ENCODE measurements around the gene ETHE1.
"Not testable (repeated sequence)": the region's sequence is repeated elsewhere in the genome, so short reads cannot be mapped to it uniquely, and the experiment has no call there.

The ETHE1 gene

GRCh38 chr19:43562226-43562697 is 35.3 kb upstream of the ETHE1 start:
- no peaks in the 10 kb centered on the region for H3K27me3 ChIP-seq (ENCODE audit: control insufficient read depth, insufficient read depth, low read length)
- peak overlapping the region; percentile 36 for H3K27ac ChIP-seq (ENCODE audit: low read depth, low read length)
- H3K4me3 ChIP-seq (ENCODE audit: low read length), result peak overlapping the region; percentile 40
- peaks cover 5% of the 10 kb centered on the region for H3K36me3 ChIP-seq (ENCODE audit: control insufficient read depth, insufficient read depth, low read length)
- no peaks in the 10 kb centered on the region for H3K4me1 ChIP-seq (ENCODE audit: control insufficient read depth, insufficient read depth, low read length)
- no peak overlapping the region for H3K9ac ChIP-seq (ENCODE audit: low read length)

DNA sequence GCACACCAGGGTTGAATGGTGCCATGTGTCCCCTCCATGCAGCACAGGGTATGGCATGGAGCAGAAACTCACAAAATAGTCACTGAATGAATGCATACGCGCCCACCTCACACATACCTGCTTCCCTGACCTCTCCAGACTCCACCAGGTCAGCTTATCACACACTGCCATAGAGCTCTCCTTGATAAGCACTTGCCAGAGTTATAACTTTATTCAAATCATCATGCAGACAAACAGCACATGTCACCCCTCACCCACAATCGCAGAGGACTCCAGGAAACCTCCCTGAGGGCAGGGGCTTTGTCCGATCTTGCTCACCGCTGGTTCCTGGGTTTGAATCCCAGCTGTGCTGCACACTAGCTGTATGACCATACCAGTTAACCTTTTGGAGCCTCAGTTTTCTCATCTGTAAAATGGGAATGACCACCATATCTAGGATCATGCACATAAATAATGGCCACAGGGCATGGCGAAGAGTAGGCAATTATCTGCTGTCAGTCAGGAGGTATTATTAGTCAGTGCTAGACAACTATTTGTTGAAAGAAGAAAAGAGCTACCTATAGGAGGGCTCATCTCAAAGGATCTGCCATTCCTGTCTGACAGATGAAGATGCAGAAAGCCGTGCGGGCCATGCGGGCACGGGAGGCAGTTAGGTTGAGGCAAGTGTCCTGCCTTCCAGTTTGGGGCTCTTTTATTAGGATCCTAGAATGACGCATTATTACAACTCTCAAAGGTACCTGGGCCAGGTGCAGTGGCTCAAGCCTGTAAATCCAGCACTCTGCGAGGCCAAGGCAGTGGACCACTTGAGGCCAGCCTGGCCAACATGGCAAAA is 34.4 kb upstream of the ETHE1 start:
- Histone ChIP-seq H3K27me3 (ENCODE audit: control insufficient read depth, insufficient read depth, low read length) (no peaks in the 10 kb centered on the region), H3K4me1 (ENCODE audit: control insufficient read depth, insufficient read depth, low read length) (no peaks in the 10 kb centered on the region), H3K36me3 (ENCODE audit: control insufficient read depth, insufficient read depth, low read length) (peaks cover 5% of the 10 kb centered on the region), H3K9ac (ENCODE audit: low read length) (no peak overlapping the region), H3K4me3 (ENCODE audit: low read length) (no peak overlapping the region), H3K27ac (ENCODE audit: low read depth, low read length) (no peak overlapping the region)

- Histone ChIP-seq H3K36me3 (ENCODE audit: control insufficient read depth, insufficient read depth, low read length) (peaks cover 5% of the 10 kb centered on the region), H3K27me3 (ENCODE audit: control insufficient read depth, insufficient read depth, low read length) (no peaks in the 10 kb centered on the region), H3K4me3 (ENCODE audit: low read length) (no peak overlapping the region), H3K9ac (ENCODE audit: low read length) (no peak overlapping the region), H3K4me1 (ENCODE audit: control insufficient read depth, insufficient read depth, low read length) (no peaks in the 10 kb centered on the region), H3K27ac (ENCODE audit: low read depth, low read length) (no peak overlapping the region)
These were observed 33.7 kb upstream of the ETHE1 start for GRCh38 chr19:43560687-43561086.

- no peak overlapping the region for H3K9ac ChIP-seq (ENCODE audit: low read length)
- H3K36me3 ChIP-seq (ENCODE audit: control insufficient read depth, insufficient read depth, low read length), result peaks cover 16% of the 10 kb centered on the region
- no peak overlapping the region for H3K4me3 ChIP-seq (ENCODE audit: low read length)
These were observed 28.3 kb upstream of the ETHE1 start for GRCh38 chr19:43555185-43555770.

GRCh38 chr19:43554317-43554895 is 27.4 kb upstream of the ETHE1 start:
- Histone ChIP-seq H3K36me3 (ENCODE audit: control insufficient read depth, insufficient read depth, low read length) (peaks cover 16% of the 10 kb centered on the region), H3K9ac (ENCODE audit: low read length) (no peak overlapping the region), H3K27me3 (ENCODE audit: control insufficient read depth, insufficient read depth, low read length) (no peaks in the 10 kb centered on the region), H3K4me3 (ENCODE audit: low read length) (no peak overlapping the region), H3K4me1 (ENCODE audit: control insufficient read depth, insufficient read depth, low read length) (no peaks in the 10 kb centered on the region), H3K27ac (ENCODE audit: low read depth, low read length) (no peak overlapping the region)

More at GRCh38 chr19:43555185-43555770, 28.3 kb upstream of the ETHE1 start:
- Histone ChIP-seq H3K27ac (ENCODE audit: low read depth, low read length) (no peak overlapping the region), H3K27me3 (ENCODE audit: control insufficient read depth, insufficient read depth, low read length) (no peaks in the 10 kb centered on the region), H3K4me1 (ENCODE audit: control insufficient read depth, insufficient read depth, low read length) (no peaks in the 10 kb centered on the region)

- no peak overlapping the region for H3K9ac ChIP-seq (ENCODE audit: low read length)
- no peaks in the 10 kb centered on the region for H3K27me3 ChIP-seq (ENCODE audit: control insufficient read depth, insufficient read depth, low read length)
- H3K27ac ChIP-seq (ENCODE audit: low read depth, low read length), result no peak overlapping the region
- peaks cover 16% of the 10 kb centered on the region for H3K36me3 ChIP-seq (ENCODE audit: control insufficient read depth, insufficient read depth, low read length)
- H3K4me1 ChIP-seq (ENCODE audit: control insufficient read depth, insufficient read depth, low read length), result no peaks in the 10 kb centered on the region
- no peak overlapping the region for H3K4me3 ChIP-seq (ENCODE audit: low read length)
These were observed 26.7 kb upstream of the ETHE1 start for GRCh38 chr19:43553656-43554055.

GRCh38 chr19:43552616-43553015 is 25.6 kb upstream of the ETHE1 start:
- Histone ChIP-seq H3K4me1 (ENCODE audit: control insufficient read depth, insufficient read depth, low read length) (no peaks in the 10 kb centered on the region), H3K27ac (ENCODE audit: low read depth, low read length) (no peak overlapping the region), H3K36me3 (ENCODE audit: control insufficient read depth, insufficient read depth, low read length) (peaks cover 13% of the 10 kb centered on the region), H3K4me3 (ENCODE audit: low read length) (no peak overlapping the region), H3K27me3 (ENCODE audit: control insufficient read depth, insufficient read depth, low read length) (no peaks in the 10 kb centered on the region), H3K9ac (ENCODE audit: low read length) (no peak overlapping the region)

DNA sequence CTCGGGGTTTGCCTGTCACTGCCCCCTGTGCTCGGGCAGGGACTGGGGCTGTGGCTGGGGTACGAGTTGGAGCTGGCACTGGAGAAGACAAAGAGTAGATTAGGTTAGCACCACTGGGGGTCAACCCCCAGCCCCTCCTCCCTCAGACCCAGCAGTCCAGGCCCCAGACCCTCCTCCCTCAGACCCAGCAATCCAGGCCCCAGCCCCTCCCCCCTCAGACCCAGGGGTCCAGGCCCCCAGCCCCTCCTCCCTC is 25.1 kb upstream of the ETHE1 start:
- Histone ChIP-seq H3K4me3 (ENCODE audit: low read length) (no peak overlapping the region), H3K27me3 (ENCODE audit: control insufficient read depth, insufficient read depth, low read length) (no peaks in the 10 kb centered on the region), H3K9ac (ENCODE audit: low read length) (no peak overlapping the region), H3K36me3 (ENCODE audit: control insufficient read depth, insufficient read depth, low read length) (peaks cover 13% of the 10 kb centered on the region), H3K4me1 (ENCODE audit: control insufficient read depth, insufficient read depth, low read length) (no peaks in the 10 kb centered on the region), H3K27ac (ENCODE audit: low read depth, low read length) (no peak overlapping the region)

- no peaks in the 10 kb centered on the region for H3K4me1 ChIP-seq (ENCODE audit: control insufficient read depth, insufficient read depth, low read length)
- peaks cover 16% of the 10 kb centered on the region for H3K36me3 ChIP-seq (ENCODE audit: control insufficient read depth, insufficient read depth, low read length)
- no peak overlapping the region for H3K4me3 ChIP-seq (ENCODE audit: low read length)
- H3K9ac ChIP-seq (ENCODE audit: low read length), result no peak overlapping the region
- H3K27me3 ChIP-seq (ENCODE audit: control insufficient read depth, insufficient read depth, low read length), result no peaks in the 10 kb centered on the region
- H3K27ac ChIP-seq (ENCODE audit: low read depth, low read length), result no peak overlapping the region
These were observed 24.6 kb upstream of the ETHE1 start for GRCh38 chr19:43551399-43552197.

- peaks cover 28% of the 10 kb centered on the region for H3K36me3 ChIP-seq (ENCODE audit: control insufficient read depth, insufficient read depth, low read length)
- no peak overlapping the region for H3K27ac ChIP-seq (ENCODE audit: low read depth, low read length)
- no peak overlapping the region for H3K4me3 ChIP-seq (ENCODE audit: low read length)
- no peaks in the 10 kb centered on the region for H3K27me3 ChIP-seq (ENCODE audit: control insufficient read depth, insufficient read depth, low read length)
- H3K4me1 ChIP-seq (ENCODE audit: control insufficient read depth, insufficient read depth, low read length), result no peaks in the 10 kb centered on the region
- H3K9ac ChIP-seq (ENCODE audit: low read length), result no peak overlapping the region
These were observed 21.7 kb upstream of the ETHE1 start for GRCh38 chr19:43548706-43549105.

- peaks cover 33% of the 10 kb centered on the region for H3K36me3 ChIP-seq (ENCODE audit: control insufficient read depth, insufficient read depth, low read length)
- not testable (repeated sequence) for H3K27ac ChIP-seq (ENCODE audit: low read depth, low read length)
These were observed 20.9 kb upstream of the ETHE1 start for GRCh38 chr19:43547926-43548325.

GRCh38 chr19:43546581-43546980 is 19.6 kb upstream of the ETHE1 start:
- no peak overlapping the region for H3K9ac ChIP-seq (ENCODE audit: low read length)
- no peak overlapping the region for H3K4me3 ChIP-seq (ENCODE audit: low read length)
- no peaks in the 10 kb centered on the region for H3K4me1 ChIP-seq (ENCODE audit: control insufficient read depth, insufficient read depth, low read length)
- H3K27me3 ChIP-seq (ENCODE audit: control insufficient read depth, insufficient read depth, low read length), result no peaks in the 10 kb centered on the region
- peaks cover 30% of the 10 kb centered on the region for H3K36me3 ChIP-seq (ENCODE audit: control insufficient read depth, insufficient read depth, low read length)
- no peak overlapping the region for H3K27ac ChIP-seq (ENCODE audit: low read depth, low read length)

More at GRCh38 chr19:43547926-43548325, 20.9 kb upstream of the ETHE1 start:
- not testable (repeated sequence) for H3K27me3 ChIP-seq (ENCODE audit: control insufficient read depth, insufficient read depth, low read length); H3K9ac ChIP-seq (ENCODE audit: low read length); H3K4me3 ChIP-seq (ENCODE audit: low read length); H3K4me1 ChIP-seq (ENCODE audit: control insufficient read depth, insufficient read depth, low read length)
